ENCODE data around the gene RPP14. TPM values are rescaled to one million over a fixed set of nuclear protein-coding genes. Genes with fewer than 3 reads are reported as not detected.

Gene RPP14
- total and polyA plus RNA-seq, 2 experiments from 2014 or later, result 11.7 to 18.6 TPM

DNA sequence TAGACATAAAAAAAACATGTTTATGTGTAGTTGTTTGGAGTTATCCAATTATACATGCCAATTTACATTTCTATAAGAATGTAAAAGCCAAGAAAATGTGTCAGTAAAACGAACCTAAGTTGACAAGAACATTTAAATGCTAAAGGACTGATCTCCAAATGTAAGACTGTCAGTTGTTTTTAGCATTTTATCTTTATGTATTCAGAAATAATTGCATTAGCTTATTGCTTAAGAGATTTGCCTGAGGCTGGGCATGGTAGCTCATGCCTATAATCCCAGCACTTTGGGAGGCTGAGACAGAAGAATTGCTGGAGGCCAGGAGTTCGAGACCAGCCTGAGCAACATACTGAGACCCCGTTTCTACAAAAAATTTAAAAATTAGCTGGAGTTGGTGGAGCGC, 53.6 kb downstream of the RPP14 start:
- DNase-seq (ENCODE audit: low spot score), result no peak
- no peak overlapping the region for H3K4me3 ChIP-seq
- H3K27me3 ChIP-seq (ENCODE audit: insufficient read depth), result no peaks in the 10 kb centered on the region
- Mint-ChIP-seq H3K27me3 (ENCODE audit: insufficient read depth, low read depth, poor library complexity) (no peaks in the 10 kb centered on the region), H3K4me3 (no peak overlapping the region), H3K27ac (no peak overlapping the region), H3K36me3 (ENCODE audit: low read depth) (no peaks in the 10 kb centered on the region), H3K4me1 (no peaks in the 10 kb centered on the region), H3K9me3 (no peaks in the 10 kb centered on the region)
- TF ChIP-seq EZH2 (IDR thresholded peaks at IDR 0.05; ENCODE audit: low read depth, unreplicated experiment) (no peak), STAT1 (IDR thresholded peaks at IDR 0.05; ENCODE audit: unreplicated experiment) (no peak), EZH2phosphoT487 (IDR thresholded peaks at IDR 0.05; ENCODE audit: unreplicated experiment) (no peak), ZNF331 (CRISPR knock-in tag; IDR thresholded peaks at IDR 0.05; ENCODE audit: low read depth) (no peak), ZNF114 (CRISPR knock-in tag; IDR thresholded peaks at IDR 0.05) (no peak), POLR2AphosphoS5 (IDR thresholded peaks at IDR 0.05; ENCODE audit: low read depth) (no peak), CREB1 (CRISPR knock-in tag; IDR thresholded peaks at IDR 0.05; ENCODE audit: low read depth) (no peak)
- TF ChIP-seq, protein P1, sequence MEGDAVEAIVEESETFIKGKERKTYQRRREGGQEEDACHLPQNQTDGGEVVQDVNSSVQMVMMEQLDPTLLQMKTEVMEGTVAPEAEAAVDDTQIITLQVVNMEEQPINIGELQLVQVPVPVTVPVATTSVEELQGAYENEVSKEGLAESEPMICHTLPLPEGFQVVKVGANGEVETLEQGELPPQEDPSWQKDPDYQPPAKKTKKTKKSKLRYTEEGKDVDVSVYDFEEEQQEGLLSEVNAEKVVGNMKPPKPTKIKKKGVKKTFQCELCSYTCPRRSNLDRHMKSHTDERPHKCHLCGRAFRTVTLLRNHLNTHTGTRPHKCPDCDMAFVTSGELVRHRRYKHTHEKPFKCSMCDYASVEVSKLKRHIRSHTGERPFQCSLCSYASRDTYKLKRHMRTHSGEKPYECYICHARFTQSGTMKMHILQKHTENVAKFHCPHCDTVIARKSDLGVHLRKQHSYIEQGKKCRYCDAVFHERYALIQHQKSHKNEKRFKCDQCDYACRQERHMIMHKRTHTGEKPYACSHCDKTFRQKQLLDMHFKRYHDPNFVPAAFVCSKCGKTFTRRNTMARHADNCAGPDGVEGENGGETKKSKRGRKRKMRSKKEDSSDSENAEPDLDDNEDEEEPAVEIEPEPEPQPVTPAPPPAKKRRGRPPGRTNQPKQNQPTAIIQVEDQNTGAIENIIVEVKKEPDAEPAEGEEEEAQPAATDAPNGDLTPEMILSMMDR (conservative IDR thresholded peaks at IDR 0.05; ENCODE audit: low read depth in 2 of 2), result no peak
- TF ChIP-seq, protein P2, sequence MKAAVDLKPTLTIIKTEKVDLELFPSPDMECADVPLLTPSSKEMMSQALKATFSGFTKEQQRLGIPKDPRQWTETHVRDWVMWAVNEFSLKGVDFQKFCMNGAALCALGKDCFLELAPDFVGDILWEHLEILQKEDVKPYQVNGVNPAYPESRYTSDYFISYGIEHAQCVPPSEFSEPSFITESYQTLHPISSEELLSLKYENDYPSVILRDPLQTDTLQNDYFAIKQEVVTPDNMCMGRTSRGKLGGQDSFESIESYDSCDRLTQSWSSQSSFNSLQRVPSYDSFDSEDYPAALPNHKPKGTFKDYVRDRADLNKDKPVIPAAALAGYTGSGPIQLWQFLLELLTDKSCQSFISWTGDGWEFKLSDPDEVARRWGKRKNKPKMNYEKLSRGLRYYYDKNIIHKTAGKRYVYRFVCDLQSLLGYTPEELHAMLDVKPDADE (IDR thresholded peaks at IDR 0.05), result no peak
- TF ChIP-seq, protein P3, sequence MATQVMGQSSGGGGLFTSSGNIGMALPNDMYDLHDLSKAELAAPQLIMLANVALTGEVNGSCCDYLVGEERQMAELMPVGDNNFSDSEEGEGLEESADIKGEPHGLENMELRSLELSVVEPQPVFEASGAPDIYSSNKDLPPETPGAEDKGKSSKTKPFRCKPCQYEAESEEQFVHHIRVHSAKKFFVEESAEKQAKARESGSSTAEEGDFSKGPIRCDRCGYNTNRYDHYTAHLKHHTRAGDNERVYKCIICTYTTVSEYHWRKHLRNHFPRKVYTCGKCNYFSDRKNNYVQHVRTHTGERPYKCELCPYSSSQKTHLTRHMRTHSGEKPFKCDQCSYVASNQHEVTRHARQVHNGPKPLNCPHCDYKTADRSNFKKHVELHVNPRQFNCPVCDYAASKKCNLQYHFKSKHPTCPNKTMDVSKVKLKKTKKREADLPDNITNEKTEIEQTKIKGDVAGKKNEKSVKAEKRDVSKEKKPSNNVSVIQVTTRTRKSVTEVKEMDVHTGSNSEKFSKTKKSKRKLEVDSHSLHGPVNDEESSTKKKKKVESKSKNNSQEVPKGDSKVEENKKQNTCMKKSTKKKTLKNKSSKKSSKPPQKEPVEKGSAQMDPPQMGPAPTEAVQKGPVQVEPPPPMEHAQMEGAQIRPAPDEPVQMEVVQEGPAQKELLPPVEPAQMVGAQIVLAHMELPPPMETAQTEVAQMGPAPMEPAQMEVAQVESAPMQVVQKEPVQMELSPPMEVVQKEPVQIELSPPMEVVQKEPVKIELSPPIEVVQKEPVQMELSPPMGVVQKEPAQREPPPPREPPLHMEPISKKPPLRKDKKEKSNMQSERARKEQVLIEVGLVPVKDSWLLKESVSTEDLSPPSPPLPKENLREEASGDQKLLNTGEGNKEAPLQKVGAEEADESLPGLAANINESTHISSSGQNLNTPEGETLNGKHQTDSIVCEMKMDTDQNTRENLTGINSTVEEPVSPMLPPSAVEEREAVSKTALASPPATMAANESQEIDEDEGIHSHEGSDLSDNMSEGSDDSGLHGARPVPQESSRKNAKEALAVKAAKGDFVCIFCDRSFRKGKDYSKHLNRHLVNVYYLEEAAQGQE (IDR thresholded peaks at IDR 0.05; ENCODE audit: unreplicated experiment), result no peak
- TF ChIP-seq, protein P4, sequence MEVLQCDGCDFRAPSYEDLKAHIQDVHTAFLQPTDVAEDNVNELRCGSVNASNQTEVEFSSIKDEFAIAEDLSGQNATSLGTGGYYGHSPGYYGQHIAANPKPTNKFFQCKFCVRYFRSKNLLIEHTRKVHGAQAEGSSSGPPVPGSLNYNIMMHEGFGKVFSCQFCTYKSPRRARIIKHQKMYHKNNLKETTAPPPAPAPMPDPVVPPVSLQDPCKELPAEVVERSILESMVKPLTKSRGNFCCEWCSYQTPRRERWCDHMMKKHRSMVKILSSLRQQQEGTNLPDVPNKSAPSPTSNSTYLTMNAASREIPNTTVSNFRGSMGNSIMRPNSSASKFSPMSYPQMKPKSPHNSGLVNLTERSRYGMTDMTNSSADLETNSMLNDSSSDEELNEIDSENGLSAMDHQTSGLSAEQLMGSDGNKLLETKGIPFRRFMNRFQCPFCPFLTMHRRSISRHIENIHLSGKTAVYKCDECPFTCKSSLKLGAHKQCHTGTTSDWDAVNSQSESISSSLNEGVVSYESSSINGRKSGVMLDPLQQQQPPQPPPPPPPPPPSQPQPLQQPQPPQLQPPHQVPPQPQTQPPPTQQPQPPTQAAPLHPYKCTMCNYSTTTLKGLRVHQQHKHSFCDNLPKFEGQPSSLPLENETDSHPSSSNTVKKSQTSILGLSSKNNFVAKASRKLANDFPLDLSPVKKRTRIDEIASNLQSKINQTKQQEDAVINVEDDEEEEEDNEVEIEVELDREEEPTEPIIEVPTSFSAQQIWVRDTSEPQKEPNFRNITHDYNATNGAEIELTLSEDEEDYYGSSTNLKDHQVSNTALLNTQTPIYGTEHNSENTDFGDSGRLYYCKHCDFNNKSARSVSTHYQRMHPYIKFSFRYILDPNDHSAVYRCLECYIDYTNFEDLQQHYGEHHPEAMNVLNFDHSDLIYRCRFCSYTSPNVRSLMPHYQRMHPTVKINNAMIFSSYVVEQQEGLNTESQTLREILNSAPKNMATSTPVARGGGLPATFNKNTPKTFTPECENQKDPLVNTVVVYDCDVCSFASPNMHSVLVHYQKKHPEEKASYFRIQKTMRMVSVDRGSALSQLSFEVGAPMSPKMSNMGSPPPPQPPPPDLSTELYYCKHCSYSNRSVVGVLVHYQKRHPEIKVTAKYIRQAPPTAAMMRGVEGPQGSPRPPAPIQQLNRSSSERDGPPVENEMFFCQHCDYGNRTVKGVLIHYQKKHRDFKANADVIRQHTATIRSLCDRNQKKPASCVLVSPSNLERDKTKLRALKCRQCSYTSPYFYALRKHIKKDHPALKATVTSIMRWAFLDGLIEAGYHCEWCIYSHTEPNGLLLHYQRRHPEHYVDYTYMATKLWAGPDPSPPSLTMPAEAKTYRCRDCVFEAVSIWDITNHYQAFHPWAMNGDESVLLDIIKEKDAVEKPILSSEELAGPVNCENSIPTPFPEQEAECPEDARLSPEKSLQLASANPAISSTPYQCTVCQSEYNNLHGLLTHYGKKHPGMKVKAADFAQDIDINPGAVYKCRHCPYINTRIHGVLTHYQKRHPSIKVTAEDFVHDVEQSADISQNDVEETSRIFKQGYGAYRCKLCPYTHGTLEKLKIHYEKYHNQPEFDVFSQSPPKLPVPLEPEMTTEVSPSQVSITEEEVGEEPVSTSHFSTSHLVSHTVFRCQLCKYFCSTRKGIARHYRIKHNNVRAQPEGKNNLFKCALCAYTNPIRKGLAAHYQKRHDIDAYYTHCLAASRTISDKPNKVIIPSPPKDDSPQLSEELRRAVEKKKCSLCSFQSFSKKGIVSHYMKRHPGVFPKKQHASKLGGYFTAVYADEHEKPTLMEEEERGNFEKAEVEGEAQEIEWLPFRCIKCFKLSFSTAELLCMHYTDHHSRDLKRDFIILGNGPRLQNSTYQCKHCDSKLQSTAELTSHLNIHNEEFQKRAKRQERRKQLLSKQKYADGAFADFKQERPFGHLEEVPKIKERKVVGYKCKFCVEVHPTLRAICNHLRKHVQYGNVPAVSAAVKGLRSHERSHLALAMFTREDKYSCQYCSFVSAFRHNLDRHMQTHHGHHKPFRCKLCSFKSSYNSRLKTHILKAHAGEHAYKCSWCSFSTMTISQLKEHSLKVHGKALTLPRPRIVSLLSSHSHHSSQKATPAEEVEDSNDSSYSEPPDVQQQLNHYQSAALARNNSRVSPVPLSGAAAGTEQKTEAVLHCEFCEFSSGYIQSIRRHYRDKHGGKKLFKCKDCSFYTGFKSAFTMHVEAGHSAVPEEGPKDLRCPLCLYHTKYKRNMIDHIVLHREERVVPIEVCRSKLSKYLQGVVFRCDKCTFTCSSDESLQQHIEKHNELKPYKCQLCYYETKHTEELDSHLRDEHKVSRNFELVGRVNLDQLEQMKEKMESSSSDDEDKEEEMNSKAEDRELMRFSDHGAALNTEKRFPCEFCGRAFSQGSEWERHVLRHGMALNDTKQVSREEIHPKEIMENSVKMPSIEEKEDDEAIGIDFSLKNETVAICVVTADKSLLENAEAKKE (CRISPR knock-in tag; IDR thresholded peaks at IDR 0.05), result no peak
- no peaks in the 10 kb centered on the region for H3K9me2 ChIP-seq (ENCODE audit: insufficient read depth)
- H3K27ac ChIP-seq (ENCODE audit: low read depth), result no peak overlapping the region
- H3K36me3 ChIP-seq (ENCODE audit: insufficient read depth), result no peaks in the 10 kb centered on the region
- H2AFZ ChIP-seq, result no peak overlapping the region
- ATAC-seq, result no peak
- H3K79me2 ChIP-seq (replicated peaks; ENCODE audit: insufficient read depth), result no peaks in the 10 kb centered on the region; the same call in 1 of the 2 replicates
- no peak overlapping the region for H3K4me2 ChIP-seq
- H3F3A ChIP-seq (replicated peaks; ENCODE audit: low read depth), result no peaks in the 10 kb centered on the region
- no peaks in the 10 kb centered on the region for H4K20me1 ChIP-seq (replicated peaks; ENCODE audit: insufficient read depth)
- no peaks in the 10 kb centered on the region for H3K4me1 ChIP-seq (ENCODE audit: insufficient read depth)

Measured in GM23338 (cell line).